Measurements from ENCODE around the gene ANKRD44.
A peak's percentile ranks its signal among the peaks of the same experiment; 100 is the strongest.
"Not testable (repeated sequence)": the region's sequence is repeated elsewhere in the genome, so short reads cannot be mapped to it uniquely, and the experiment has no call there.

ANKRD44 gene

GRCh38 chr2:197241153-197241552, 69.4 kb downstream of the ANKRD44 start:
- H3K79me2 ChIP-seq (ENCODE audit: insufficient read depth, low read length) = peaks cover 81% of the 10 kb centered on the region
- no peaks in the 10 kb centered on the region for H3K27me3 ChIP-seq (ENCODE audit: insufficient read depth, low read length, poor library complexity, severe bottlenecking)
- H3F3A ChIP-seq (ENCODE audit: low read depth) = peaks cover 8% of the 10 kb centered on the region; the same call in 1 of the 2 replicates
- H2AFZ ChIP-seq (ENCODE audit: low read length) = no peak overlapping the region
- H3K4me3 ChIP-seq (ENCODE audit: low read length, poor library complexity, severe bottlenecking) = peak overlapping the region; percentile 47
- peak overlapping the region; percentile 29 for H3K9ac ChIP-seq (ENCODE audit: low read depth, low read length, poor library complexity, severe bottlenecking)
- H3K36me3 ChIP-seq (ENCODE audit: insufficient read depth, low read length) = no peaks in the 10 kb centered on the region
- peaks cover 56% of the 10 kb centered on the region for H3K4me1 ChIP-seq (ENCODE audit: insufficient read depth, low read length, poor library complexity, severe bottlenecking)
- TF ChIP-seq, protein P1, sequence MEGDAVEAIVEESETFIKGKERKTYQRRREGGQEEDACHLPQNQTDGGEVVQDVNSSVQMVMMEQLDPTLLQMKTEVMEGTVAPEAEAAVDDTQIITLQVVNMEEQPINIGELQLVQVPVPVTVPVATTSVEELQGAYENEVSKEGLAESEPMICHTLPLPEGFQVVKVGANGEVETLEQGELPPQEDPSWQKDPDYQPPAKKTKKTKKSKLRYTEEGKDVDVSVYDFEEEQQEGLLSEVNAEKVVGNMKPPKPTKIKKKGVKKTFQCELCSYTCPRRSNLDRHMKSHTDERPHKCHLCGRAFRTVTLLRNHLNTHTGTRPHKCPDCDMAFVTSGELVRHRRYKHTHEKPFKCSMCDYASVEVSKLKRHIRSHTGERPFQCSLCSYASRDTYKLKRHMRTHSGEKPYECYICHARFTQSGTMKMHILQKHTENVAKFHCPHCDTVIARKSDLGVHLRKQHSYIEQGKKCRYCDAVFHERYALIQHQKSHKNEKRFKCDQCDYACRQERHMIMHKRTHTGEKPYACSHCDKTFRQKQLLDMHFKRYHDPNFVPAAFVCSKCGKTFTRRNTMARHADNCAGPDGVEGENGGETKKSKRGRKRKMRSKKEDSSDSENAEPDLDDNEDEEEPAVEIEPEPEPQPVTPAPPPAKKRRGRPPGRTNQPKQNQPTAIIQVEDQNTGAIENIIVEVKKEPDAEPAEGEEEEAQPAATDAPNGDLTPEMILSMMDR (conservative IDR thresholded peaks at IDR 0.05; ENCODE audit: low read length) = no peak
- TF ChIP-seq EZH2phosphoT487 (IDR thresholded peaks at IDR 0.05; ENCODE audit: borderline replicate concordance) = no peak
- H4K20me1 ChIP-seq (ENCODE audit: insufficient read depth, low read length, poor library complexity, severe bottlenecking) = peaks cover 5% of the 10 kb centered on the region
- H3K9me3 ChIP-seq (ENCODE audit: insufficient read depth, low read depth, low read length) = no peaks in the 10 kb centered on the region
- H3K4me2 ChIP-seq (ENCODE audit: low read depth, low read length, poor library complexity, severe bottlenecking) = peak overlapping the region; percentile 77
- no peaks in the 10 kb centered on the region for H3K9me2 ChIP-seq (replicated peaks; ENCODE audit: low read depth, low read length)

GRCh38 chr2:197240421-197241041, 70.0 kb downstream of the ANKRD44 start:
- H2AFZ ChIP-seq (ENCODE audit: low read length) = no peak overlapping the region
- H3K27me3 ChIP-seq (ENCODE audit: insufficient read depth, low read length, poor library complexity, severe bottlenecking) = no peaks in the 10 kb centered on the region
- H3K4me3 ChIP-seq (ENCODE audit: low read length, poor library complexity, severe bottlenecking) = peak overlapping the region; percentile 47
- peak overlapping the region; percentile 77 for H3K4me2 ChIP-seq (ENCODE audit: low read depth, low read length, poor library complexity, severe bottlenecking)
- H3K9me2 ChIP-seq (replicated peaks; ENCODE audit: low read depth, low read length) = no peaks in the 10 kb centered on the region
- H3F3A ChIP-seq (ENCODE audit: low read depth) = peaks cover 8% of the 10 kb centered on the region; the same call in 1 of the 2 replicates
- TF ChIP-seq, protein P1 (conservative IDR thresholded peaks at IDR 0.05; ENCODE audit: low read length) = no peak
- no peak for TF ChIP-seq EZH2phosphoT487 (IDR thresholded peaks at IDR 0.05; ENCODE audit: borderline replicate concordance)
- H3K79me2 ChIP-seq (ENCODE audit: insufficient read depth, low read length) = peaks cover 81% of the 10 kb centered on the region
- peaks cover 56% of the 10 kb centered on the region for H3K4me1 ChIP-seq (ENCODE audit: insufficient read depth, low read length, poor library complexity, severe bottlenecking)
- no peaks in the 10 kb centered on the region for H3K9me3 ChIP-seq (ENCODE audit: insufficient read depth, low read depth, low read length)
- H3K9ac ChIP-seq (ENCODE audit: low read depth, low read length, poor library complexity, severe bottlenecking) = peak overlapping the region; percentile 29
- peaks cover 5% of the 10 kb centered on the region for H4K20me1 ChIP-seq (ENCODE audit: insufficient read depth, low read length, poor library complexity, severe bottlenecking)
- H3K36me3 ChIP-seq (ENCODE audit: insufficient read depth, low read length) = no peaks in the 10 kb centered on the region

GRCh38 chr2:197240018-197240417, 70.6 kb downstream of the ANKRD44 start:
- peak overlapping the region; percentile 29 for H3K9ac ChIP-seq (ENCODE audit: low read depth, low read length, poor library complexity, severe bottlenecking)
- not testable (repeated sequence) for H4K20me1 ChIP-seq (ENCODE audit: insufficient read depth, low read length, poor library complexity, severe bottlenecking); H3F3A ChIP-seq (ENCODE audit: low read depth); H3K9me3 ChIP-seq (ENCODE audit: insufficient read depth, low read depth, low read length); H3K4me3 ChIP-seq (ENCODE audit: low read length, poor library complexity, severe bottlenecking); H3K27me3 ChIP-seq (ENCODE audit: insufficient read depth, low read length, poor library complexity, severe bottlenecking); H3K36me3 ChIP-seq (ENCODE audit: insufficient read depth, low read length); H2AFZ ChIP-seq (ENCODE audit: low read length); H3K9me2 ChIP-seq (replicated peaks; ENCODE audit: low read depth, low read length)
- peak overlapping the region; percentile 77 for H3K4me2 ChIP-seq (ENCODE audit: low read depth, low read length, poor library complexity, severe bottlenecking)
- peaks cover 56% of the 10 kb centered on the region for H3K4me1 ChIP-seq (ENCODE audit: insufficient read depth, low read length, poor library complexity, severe bottlenecking)
- H3K79me2 ChIP-seq (ENCODE audit: insufficient read depth, low read length) = peaks cover 81% of the 10 kb centered on the region

GRCh38 chr2:197239434-197239833, 71.1 kb downstream of the ANKRD44 start:
- H3K4me3 ChIP-seq (ENCODE audit: low read length, poor library complexity, severe bottlenecking) = peak overlapping the region; percentile 11
- peaks cover 5% of the 10 kb centered on the region for H4K20me1 ChIP-seq (ENCODE audit: insufficient read depth, low read length, poor library complexity, severe bottlenecking)
- no peak overlapping the region for H2AFZ ChIP-seq (ENCODE audit: low read length)
- TF ChIP-seq, protein P1 (conservative IDR thresholded peaks at IDR 0.05; ENCODE audit: low read length) = no peak
- TF ChIP-seq EZH2phosphoT487 (IDR thresholded peaks at IDR 0.05; ENCODE audit: borderline replicate concordance) = no peak
- H3K4me1 ChIP-seq (ENCODE audit: insufficient read depth, low read length, poor library complexity, severe bottlenecking) = peaks cover 56% of the 10 kb centered on the region
- peaks cover 8% of the 10 kb centered on the region; the same call in 1 of the 2 replicates for H3F3A ChIP-seq (ENCODE audit: low read depth)
- H3K9me3 ChIP-seq (ENCODE audit: insufficient read depth, low read depth, low read length) = no peaks in the 10 kb centered on the region
- H3K9ac ChIP-seq (ENCODE audit: low read depth, low read length, poor library complexity, severe bottlenecking) = peak overlapping the region; percentile 41
- no peaks in the 10 kb centered on the region for H3K36me3 ChIP-seq (ENCODE audit: insufficient read depth, low read length)
- H3K9me2 ChIP-seq (replicated peaks; ENCODE audit: low read depth, low read length) = no peaks in the 10 kb centered on the region
- no peaks in the 10 kb centered on the region for H3K27me3 ChIP-seq (ENCODE audit: insufficient read depth, low read length, poor library complexity, severe bottlenecking)
- H3K4me2 ChIP-seq (ENCODE audit: low read depth, low read length, poor library complexity, severe bottlenecking) = peak overlapping the region; percentile 63
- peaks cover 84% of the 10 kb centered on the region for H3K79me2 ChIP-seq (ENCODE audit: insufficient read depth, low read length)
